OCI-M2 (cell line): Measurements from ENCODE around the gene KATNB1.
"Not testable (repeated sequence)": the region's sequence is repeated elsewhere in the genome, so short reads cannot be mapped to it uniquely, and the experiment has no call there.

Source experiments
- DNase-seq: peaks from one replicate; lab custom pipeline; 2025; ENCODE audit not compliant: unreplicated experiment; lab: John Stamatoyannopoulos, UW

Gene KATNB1

GRCh38 chr16:57788252-57788841, 52.8 kb downstream of the KATNB1 start:
- no peak for DNase-seq

GRCh38 chr16:57788951-57789350, 53.4 kb downstream of the KATNB1 start:
- DNase-seq = no peak

GRCh38 chr16:57791195-57791892, 55.8 kb downstream of the KATNB1 start:
- no peak for DNase-seq

- no peak for DNase-seq
These were observed 56.4 kb downstream of the KATNB1 start for GRCh38 chr16:57791893-57792461.

- DNase-seq = no peak
These were observed 59.4 kb downstream of the KATNB1 start for GRCh38 chr16:57794849-57795430.

- DNase-seq = no peak
These were observed 59.9 kb downstream of the KATNB1 start for GRCh38 chr16:57795431-57795878.

- not testable (repeated sequence) for DNase-seq
These were observed 60.4 kb downstream of the KATNB1 start for GRCh38 chr16:57796014-57796413.

GRCh38 chr16:57797216-57797525, 61.6 kb downstream of the KATNB1 start:
- no peak for DNase-seq

- no peak for DNase-seq
These were observed 62.1 kb downstream of the KATNB1 start for GRCh38 chr16:57797526-57798266.

GRCh38 chr16:57798267-57798810, 62.8 kb downstream of the KATNB1 start:
- DNase-seq = no peak

- DNase-seq = no peak
These were observed 63.5 kb downstream of the KATNB1 start for GRCh38 chr16:57798953-57799599.

- no peak for DNase-seq
These were observed 64.1 kb downstream of the KATNB1 start for GRCh38 chr16:57799600-57800199.

GRCh38 chr16:57800200-57801097, 64.9 kb downstream of the KATNB1 start:
- no peak for DNase-seq

GRCh38 chr16:57801098-57801808, 65.7 kb downstream of the KATNB1 start:
- DNase-seq = no peak

GRCh38 chr16:57801809-57802340, 66.3 kb downstream of the KATNB1 start:
- no peak for DNase-seq

- DNase-seq = no peak
These were observed 67.0 kb downstream of the KATNB1 start, which contains the start of gene KIFC3 for GRCh38 chr16:57802341-57803133. TSS of gene KIFC3 (minus strand) at chr16:57802491. CDS start at chr16:57798243, 4,248 bp downstream.
